ENCODE measurements around the gene CCR5AS.

Gene CCR5AS

GRCh38 chr3:46406788-46407611, at the start of gene CCR5AS, which contains the start of gene CCRL2:
Gene CCR5AS (minus strand): TSS chr3:46407066.
Gene CCRL2 (plus strand): TSS chr3:46407259. CDS start chr3:46408080, 821 bp downstream.
- H3K4me3 Mint-ChIP-seq: peak within 1 kb of the TSS; percentile 81 to 90 (median 86)
- POLR2A ChIA-PET: interaction anchor here (0.8 to 0.9 kb wide), 2 partner anchors 14 to 18 kb away, joined by 3 to 6 read pairs; no protein-coding TSS in a partner anchor

GRCh38 chr3:46456118-46456517, 49.3 kb upstream of the CCR5AS start:
- Mint-ChIP-seq H3K27ac (peak overlapping the region in 2 of 10 donors; percentile 7 to 46), H3K36me3 (peaks cover 0 to 6% (median 0%) of the 10 kb centered on the region in 3 donors), H3K9me3 (peaks cover 0 to 7% (median 0%) of the 10 kb centered on the region in 9 donors), H3K4me3 (no peak overlapping the region), H3K4me1 (peaks cover 0 to 3% (median 0%) of the 10 kb centered on the region in 4 donors), H3K27me3 (peaks cover 3 to 14% (median 10%) of the 10 kb centered on the region in 5 donors)
- ATAC-seq (no peak), DNase-seq (no peak)
- POLR2A ChIA-PET: no interaction called here

More at GRCh38 chr3:46406788-46407611, at the start of gene CCR5AS, which contains the start of gene CCRL2:
- ATAC-seq (peak; percentile 74 to 90), DNase-seq (peak in 9 of 10 donors; percentile 2 to 68 (median 39))
- Mint-ChIP-seq H3K27ac (peak within 1 kb of the TSS; percentile 82 to 96 (median 92)), H3K4me1 (peaks cover 25 to 57% (median 38%) of the 10 kb centered on the region in 4 donors), H3K36me3 (no peaks in the 10 kb centered on the region), H3K27me3 (peaks cover 0 to 4% (median 1%) of the 10 kb centered on the region in 5 donors), H3K9me3 (peaks cover 0 to 3% (median 0%) of the 10 kb centered on the region in 9 donors)

- Mint-ChIP-seq H3K4me1 (peaks cover 0 to 3% (median 0%) of the 10 kb centered on the region in 4 donors), H3K27ac (no peak overlapping the region), H3K36me3 (peaks cover 0 to under 1% (median 0%) of the 10 kb centered on the region in 3 donors), H3K4me3 (no peak overlapping the region), H3K9me3 (peaks cover 0 to 4% (median 0%) of the 10 kb centered on the region in 9 donors), H3K27me3 (peaks cover 0 to 13% (median 7%) of the 10 kb centered on the region in 5 donors)
- no peak for DNase-seq
- POLR2A ChIA-PET: no interaction called here
- no peak for ATAC-seq
These were observed 48.6 kb upstream of the CCR5AS start for GRCh38 chr3:46455231-46456115.

GRCh38 chr3:46454606-46455005, 47.7 kb upstream of the CCR5AS start:
- Mint-ChIP-seq H3K27me3 (peaks cover 0 to 7% (median 4%) of the 10 kb centered on the region in 5 donors), H3K36me3 (no peaks in the 10 kb centered on the region), H3K27ac (peak overlapping the region in 1 of 10 donors; percentile 26), H3K9me3 (peaks cover 0 to 4% (median 0%) of the 10 kb centered on the region in 9 donors), H3K4me3 (no peak overlapping the region), H3K4me1 (peaks cover 0 to 3% (median 0%) of the 10 kb centered on the region in 4 donors)
- POLR2A ChIA-PET: no interaction called here
- DNase-seq: no peak
- no peak for ATAC-seq

GRCh38 chr3:46454209-46454595, 47.3 kb upstream of the CCR5AS start:
- POLR2A ChIA-PET: no interaction called here
- Mint-ChIP-seq H3K27me3 (peaks cover 0 to 4% (median 3%) of the 10 kb centered on the region in 5 donors), H3K9me3 (peaks cover 0 to 4% (median 0%) of the 10 kb centered on the region in 9 donors), H3K36me3 (no peaks in the 10 kb centered on the region), H3K27ac (peak overlapping the region in 1 of 10 donors; percentile 26), H3K4me3 (no peak overlapping the region), H3K4me1 (peaks cover 0 to 3% (median 0%) of the 10 kb centered on the region in 4 donors)
- ATAC-seq (no peak), DNase-seq (no peak)

- H3K9me3 Mint-ChIP-seq: peaks cover 0 to 4% (median 0%) of the 10 kb centered on the region in 9 donors
- POLR2A ChIA-PET: no interaction called here
- no peak overlapping the region for H3K27ac Mint-ChIP-seq
- H3K27me3 Mint-ChIP-seq: peaks cover 0 to 9% (median 3%) of the 10 kb centered on the region in 5 donors
- ATAC-seq: no peak
- H3K36me3 Mint-ChIP-seq: no peaks in the 10 kb centered on the region
- peaks cover 0 to 3% (median 0%) of the 10 kb centered on the region in 4 donors for H3K4me1 Mint-ChIP-seq
- H3K4me3 Mint-ChIP-seq: no peak overlapping the region
- no peak for DNase-seq
These were observed 46.8 kb upstream of the CCR5AS start for GRCh38 chr3:46453526-46454208.

- Mint-ChIP-seq H3K4me3 (no peak overlapping the region), H3K9me3 (no peaks in the 10 kb centered on the region), H3K4me1 (peaks cover 0 to 3% (median 0%) of the 10 kb centered on the region in 4 donors), H3K27me3 (peaks cover 0 to 10% (median 3%) of the 10 kb centered on the region in 5 donors), H3K36me3 (no peaks in the 10 kb centered on the region), H3K27ac (no peak overlapping the region)
- no peak for ATAC-seq
- POLR2A ChIA-PET: no interaction called here
- no peak for DNase-seq
These were observed 43.1 kb upstream of the CCR5AS start for GRCh38 chr3:46449755-46450552.

- no peak overlapping the region for H3K4me3 Mint-ChIP-seq
- no peaks in the 10 kb centered on the region for H3K9me3 Mint-ChIP-seq
- no peaks in the 10 kb centered on the region for H3K36me3 Mint-ChIP-seq
- POLR2A ChIA-PET: no interaction called here
- H3K4me1 Mint-ChIP-seq: peaks cover 0 to 1% (median 0%) of the 10 kb centered on the region in 4 donors
- H3K27me3 Mint-ChIP-seq: peaks cover 0 to 10% (median 3%) of the 10 kb centered on the region in 5 donors
- DNase-seq (no peak), ATAC-seq (no peak)
- no peak overlapping the region for H3K27ac Mint-ChIP-seq
These were observed 41.9 kb upstream of the CCR5AS start for GRCh38 chr3:46448721-46449120.

GRCh38 chr3:46447228-46447985, 40.5 kb upstream of the CCR5AS start:
- no peak overlapping the region for H3K27ac Mint-ChIP-seq
- peaks cover 0 to 4% (median 0%) of the 10 kb centered on the region in 4 donors for H3K4me1 Mint-ChIP-seq
- DNase-seq (no peak), ATAC-seq (no peak)
- peaks cover 0 to 6% (median 3%) of the 10 kb centered on the region in 5 donors for H3K27me3 Mint-ChIP-seq
- no peak overlapping the region for H3K4me3 Mint-ChIP-seq
- no peaks in the 10 kb centered on the region for H3K36me3 Mint-ChIP-seq
- no peaks in the 10 kb centered on the region for H3K9me3 Mint-ChIP-seq
- POLR2A ChIA-PET: no interaction called here

- Mint-ChIP-seq H3K27me3 (no peaks in the 10 kb centered on the region), H3K9me3 (no peaks in the 10 kb centered on the region), H3K36me3 (no peaks in the 10 kb centered on the region), H3K27ac (peak overlapping the region in 1 of 10 donors; percentile 9), H3K4me3 (no peak overlapping the region), H3K4me1 (peaks cover 10 to 27% (median 16%) of the 10 kb centered on the region in 4 donors)
- no peak for ATAC-seq
- POLR2A ChIA-PET: no interaction called here
- DNase-seq: peak in 1 of 10 donors; percentile 30
These were observed 36.0 kb upstream of the CCR5AS start for GRCh38 chr3:46442576-46443530.
